Activated T-helper 1 cell treated with anti-CD3 and anti-CD28 coated beads, Interleukin-12 subunit alpha, Interleukin-12 subunit beta, Interleukin-2, Interleukin-4 antibody, amounts not matched to agents 30 ng/mL and 10 ng/mL and 1 ng/mL, durations not matched to agents 14 hours and 24 hours and 36 hours (primary cell): ENCODE results near the gene RPH3AL. TPM values are rescaled to one million over a fixed set of nuclear protein-coding genes. Genes with fewer than 3 reads are reported as not detected.
"Not testable (repeated sequence)": the region's sequence is repeated elsewhere in the genome, so short reads cannot be mapped to it uniquely, and the experiment has no call there.

Experiments
- DNase-seq: peaks from one replicate; pipeline ENCODE4 v3.0.0; 2021; ENCODE audit warnings: low spot score
- H3K27ac Mint-ChIP-seq: one replicate; pipeline ENCODE4 v1.8.0; 2021; ENCODE audit warnings: mild to moderate bottlenecking, mixed read lengths
- H3K27me3 Mint-ChIP-seq: one replicate; pipeline ENCODE4 v1.8.0; 2022; ENCODE audit warnings: mild to moderate bottlenecking, moderate library complexity, mixed read lengths; ENCODE audit not compliant: insufficient read depth
- H3K36me3 Mint-ChIP-seq: one replicate; pipeline ENCODE4 v1.8.0; 2021; ENCODE audit warnings: low read depth, mixed read lengths
- H3K4me1 Mint-ChIP-seq: one replicate; pipeline ENCODE4 v1.8.0; 2021; ENCODE audit warnings: low read depth, mixed read lengths
- H3K4me3 Mint-ChIP-seq: one replicate; pipeline ENCODE4 v1.8.0; 2021; ENCODE audit warnings: mild to moderate bottlenecking, moderate library complexity, mixed read lengths
- H3K9me3 Mint-ChIP-seq: one replicate; pipeline ENCODE4 v1.8.0; 2021; ENCODE audit warnings: mixed read lengths
- intact Hi-C: fragments of 100-400 bp; cut with micrococcal nuclease; formaldehyde crosslinking; loops from one replicate; pipeline ENCODE4 v1.15.1; 2024
- total RNA-seq: library from RNA; stranded (reverse); gene quantifications from 2 replicates; pipeline ENCODE4 v1.2.3, GENCODE V29; 2022

Gene RPH3AL
- total RNA-seq, 1 donor from 2014 or later = 2.3 TPM

DNA sequence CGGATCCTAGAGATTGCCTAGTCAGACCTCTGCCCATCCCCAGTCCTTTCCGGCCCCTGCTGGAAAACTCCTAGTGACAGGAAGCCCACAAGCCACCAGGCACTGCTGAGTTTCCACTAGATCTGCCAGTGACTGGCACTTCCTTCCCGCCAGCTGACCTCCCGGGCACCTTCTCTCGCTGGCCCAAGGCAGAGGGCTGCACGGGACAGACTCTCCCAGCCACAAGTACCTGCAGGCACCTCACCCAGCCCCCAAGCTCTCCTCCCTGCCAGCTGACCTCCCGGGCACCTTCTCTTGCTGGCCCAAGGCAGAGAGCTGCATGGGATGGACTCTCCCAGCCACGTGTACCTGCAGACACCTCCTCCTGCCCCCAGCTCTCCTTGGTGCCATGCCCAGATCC lies 104.8 kb downstream of the RPH3AL start:
- H3K4me3 Mint-ChIP-seq = no peak overlapping the region

DNA sequence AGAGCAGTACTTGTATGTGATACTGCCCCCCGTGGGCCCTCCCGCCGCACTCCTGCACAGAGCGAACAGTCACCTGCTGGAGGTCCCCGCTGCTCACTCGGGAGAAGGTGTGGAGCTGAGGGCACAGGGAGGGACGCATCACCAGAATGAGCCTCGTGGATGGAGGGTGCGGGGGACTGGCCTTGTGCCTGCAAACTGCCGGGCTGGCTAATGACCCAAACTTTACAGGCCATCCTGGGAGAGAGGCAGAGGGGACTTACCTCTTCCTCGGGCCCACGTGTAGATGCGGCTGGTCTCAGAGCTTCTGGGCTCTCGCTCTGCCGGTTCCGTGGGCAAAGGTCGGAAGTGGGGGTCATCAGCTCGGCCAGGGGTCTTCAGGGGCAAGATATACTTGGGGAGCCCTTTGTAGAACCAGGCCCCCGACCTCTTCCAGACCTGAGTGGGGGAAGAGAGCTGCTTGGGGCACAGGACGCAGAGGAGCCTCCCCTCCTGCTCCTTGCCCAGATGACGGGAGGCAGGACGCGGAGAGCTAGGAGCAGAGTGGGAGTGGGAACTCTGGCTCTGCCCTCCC lies 105.7 kb downstream of the RPH3AL start:
- H3K36me3 Mint-ChIP-seq = no peaks in the 10 kb centered on the region
- no peaks in the 10 kb centered on the region for H3K9me3 Mint-ChIP-seq
- H3K4me1 Mint-ChIP-seq = no peaks in the 10 kb centered on the region
- no peak overlapping the region for H3K27ac Mint-ChIP-seq
- no peak overlapping the region for H3K4me3 Mint-ChIP-seq
- no peaks in the 10 kb centered on the region for H3K27me3 Mint-ChIP-seq
- DNase-seq = no peak
- intact Hi-C loops = no loop called here

More for the DNA sequence above, 104.8 kb downstream of the RPH3AL start:
- Mint-ChIP-seq H3K27ac (no peak overlapping the region), H3K9me3 (no peaks in the 10 kb centered on the region), H3K36me3 (no peaks in the 10 kb centered on the region), H3K27me3 (no peaks in the 10 kb centered on the region), H3K4me1 (no peaks in the 10 kb centered on the region)
- no peak for DNase-seq
- intact Hi-C loops = no loop called here

DNA sequence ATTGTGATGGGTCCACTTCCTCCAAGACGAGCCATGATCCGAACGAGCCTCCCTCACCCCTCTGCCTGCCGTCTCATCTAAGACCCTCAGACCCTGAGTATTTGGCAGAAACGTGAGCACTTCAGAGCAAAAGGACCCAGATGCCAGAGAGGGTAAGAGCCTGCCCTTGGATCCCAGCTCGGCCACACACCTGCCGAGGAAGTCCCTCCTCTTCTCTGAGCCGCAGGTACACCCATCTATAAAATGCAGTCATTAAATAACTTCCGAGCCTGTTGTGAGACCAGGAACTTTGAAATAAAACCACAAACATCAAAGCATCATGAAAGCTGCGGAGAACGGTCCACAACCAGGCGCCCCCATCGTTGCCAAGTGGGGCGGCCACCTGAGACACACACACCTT lies 106.4 kb downstream of the RPH3AL start:
- H3K27me3 Mint-ChIP-seq = no peaks in the 10 kb centered on the region

DNA sequence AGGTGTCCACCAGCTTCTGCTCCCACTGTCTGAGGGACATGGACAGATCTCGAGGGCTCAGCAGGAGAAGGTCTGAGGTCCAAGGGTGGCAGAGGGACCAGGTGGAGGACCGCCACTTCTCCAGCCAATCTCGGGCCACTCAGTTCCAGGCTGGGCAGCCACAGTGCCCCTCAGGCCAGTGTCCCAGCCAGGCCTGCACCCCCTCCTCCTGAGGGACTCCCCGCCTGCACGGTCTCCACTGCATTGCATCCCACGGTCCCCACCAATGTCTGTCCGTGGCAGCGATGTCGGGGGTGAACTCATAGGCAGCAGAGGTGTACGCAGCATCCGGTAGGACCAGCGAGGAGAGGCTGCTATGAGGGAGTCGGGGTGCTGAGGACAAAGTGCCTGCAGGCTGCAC lies 107.0 kb downstream of the RPH3AL start:
- Mint-ChIP-seq H3K36me3 (no peaks in the 10 kb centered on the region), H3K9me3 (no peaks in the 10 kb centered on the region), H3K27ac (no peak overlapping the region), H3K4me1 (no peaks in the 10 kb centered on the region), H3K27me3 (no peaks in the 10 kb centered on the region), H3K4me3 (no peak overlapping the region)
- intact Hi-C loops = no loop called here
- DNase-seq = no peak

More for the DNA sequence above, 106.4 kb downstream of the RPH3AL start:
- no peak for DNase-seq
- H3K27ac Mint-ChIP-seq = no peak overlapping the region
- H3K36me3 Mint-ChIP-seq = no peaks in the 10 kb centered on the region
- intact Hi-C loops = no loop called here
- no peaks in the 10 kb centered on the region for H3K4me1 Mint-ChIP-seq
- no peaks in the 10 kb centered on the region for H3K9me3 Mint-ChIP-seq
- no peak overlapping the region for H3K4me3 Mint-ChIP-seq

DNA sequence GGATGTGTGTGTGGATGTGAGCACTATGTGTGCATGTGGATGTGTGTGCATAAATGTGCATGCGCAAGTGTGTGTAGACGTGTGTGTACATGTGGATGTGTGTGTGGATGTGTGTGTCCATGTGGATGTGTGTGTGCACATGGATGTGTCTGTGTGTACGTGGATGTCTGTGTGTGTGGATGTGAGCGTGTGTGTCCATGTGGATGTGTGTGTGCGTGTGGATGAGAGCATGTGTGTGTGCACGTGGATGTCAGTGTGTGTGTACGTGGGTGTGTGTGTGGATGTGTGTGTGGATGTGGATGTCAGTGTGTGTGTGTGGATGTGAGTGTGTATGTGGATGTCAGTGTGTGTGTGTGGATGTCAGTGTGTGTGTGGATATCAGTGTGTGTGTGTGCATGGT lies 107.6 kb downstream of the RPH3AL start:
- H3K27ac Mint-ChIP-seq = no peak overlapping the region
- H3K4me1 Mint-ChIP-seq = no peaks in the 10 kb centered on the region
- no peaks in the 10 kb centered on the region for H3K36me3 Mint-ChIP-seq

DNA sequence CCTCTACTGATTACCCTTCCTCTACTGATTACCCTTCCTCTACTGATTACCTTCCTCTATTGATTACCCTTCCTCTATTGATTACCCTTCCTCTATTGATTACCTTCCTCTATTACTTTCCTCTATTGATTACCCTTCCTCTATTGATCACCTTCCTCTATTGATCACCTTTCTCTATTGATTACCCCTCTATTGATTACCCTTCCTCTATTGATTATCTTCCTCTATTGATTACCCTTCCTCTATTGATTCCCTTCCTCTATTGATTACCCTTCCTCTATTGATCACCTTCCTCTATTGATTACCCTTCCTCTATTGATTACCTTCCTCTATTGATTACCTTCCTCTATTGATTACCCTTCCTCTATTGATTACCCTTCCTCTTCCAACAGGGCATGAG lies 108.7 kb downstream of the RPH3AL start:
- H3K9me3 Mint-ChIP-seq, H3K36me3 Mint-ChIP-seq, H3K27ac Mint-ChIP-seq, H3K4me3 Mint-ChIP-seq, H3K4me1 Mint-ChIP-seq, H3K27me3 Mint-ChIP-seq, DNase-seq, intact Hi-C loops: not testable (repeated sequence)

More for the DNA sequence above, 107.6 kb downstream of the RPH3AL start:
- H3K4me3 Mint-ChIP-seq = no peak overlapping the region
- no peaks in the 10 kb centered on the region for H3K9me3 Mint-ChIP-seq
- no peak for DNase-seq
- no peaks in the 10 kb centered on the region for H3K27me3 Mint-ChIP-seq
- intact Hi-C loops = no loop called here

DNA sequence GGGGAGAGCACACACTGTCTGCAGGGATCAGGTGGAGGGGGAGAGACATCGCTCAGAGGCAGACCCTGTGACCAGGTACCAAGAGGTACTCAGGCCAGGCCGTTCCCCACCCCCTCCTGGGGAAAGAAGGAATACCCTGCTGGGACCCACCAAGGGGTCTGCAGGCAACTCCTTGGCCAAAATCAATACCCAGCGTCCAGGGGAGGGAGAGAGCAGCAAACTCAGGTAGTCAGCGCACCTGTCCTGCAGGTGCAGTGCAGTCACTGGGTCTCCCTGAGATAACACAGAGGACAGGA lies 113.7 kb downstream of the RPH3AL start:
- H3K27ac Mint-ChIP-seq = no peak overlapping the region
- no peaks in the 10 kb centered on the region for H3K9me3 Mint-ChIP-seq
- no peaks in the 10 kb centered on the region for H3K36me3 Mint-ChIP-seq
- DNase-seq = no peak
- H3K4me1 Mint-ChIP-seq = no peaks in the 10 kb centered on the region
- intact Hi-C loops = no loop called here
- no peak overlapping the region for H3K4me3 Mint-ChIP-seq
- H3K27me3 Mint-ChIP-seq = peaks cover 2% of the 10 kb centered on the region

DNA sequence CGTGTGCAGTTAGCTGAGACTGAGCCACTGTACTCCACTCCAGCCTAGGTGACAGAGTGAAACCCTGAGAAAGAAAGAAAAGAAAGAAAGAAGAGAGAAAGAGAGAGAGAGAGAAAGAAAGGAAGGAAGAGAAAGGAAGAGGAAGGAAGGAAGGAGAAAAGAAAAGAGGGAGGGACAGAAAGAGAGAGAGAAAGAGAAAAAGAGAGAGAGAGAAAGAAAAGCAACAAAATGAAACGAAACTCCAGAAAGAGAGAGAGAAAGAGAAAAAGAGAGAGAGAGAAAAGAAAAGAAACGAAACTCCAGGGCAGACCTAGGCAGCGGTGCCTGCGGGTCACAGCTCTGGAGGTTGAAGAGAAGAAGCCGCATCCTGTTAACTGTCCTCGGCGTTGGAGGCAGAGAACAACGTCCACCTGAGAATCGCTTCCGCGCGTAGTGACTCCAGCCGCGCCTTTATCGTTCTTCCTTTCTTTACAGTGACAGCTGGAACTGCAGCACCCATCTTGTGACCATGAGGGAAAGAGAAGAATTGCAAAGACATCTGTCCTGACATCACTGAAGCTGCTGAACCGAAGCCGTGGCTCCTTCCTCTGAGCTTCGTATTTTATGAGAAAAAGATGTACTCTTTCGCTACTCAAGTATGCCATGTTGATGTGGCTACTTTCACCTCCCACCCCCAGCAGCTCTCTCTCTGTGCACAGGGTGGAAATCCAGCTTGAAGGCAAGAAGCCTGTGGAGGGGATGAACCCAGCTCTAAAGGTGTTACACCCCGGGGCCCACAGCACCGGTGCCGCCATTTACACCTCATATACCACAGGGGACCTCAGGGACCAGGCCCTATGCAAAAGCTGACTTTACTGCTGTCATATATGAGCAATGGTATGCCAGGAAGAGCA lies 114.3 kb downstream of the RPH3AL start:
- intact Hi-C loops = no loop called here
- H3K36me3 Mint-ChIP-seq = no peaks in the 10 kb centered on the region
- H3K4me3 Mint-ChIP-seq = no peak overlapping the region
- peaks cover 2% of the 10 kb centered on the region for H3K27me3 Mint-ChIP-seq
- no peak for DNase-seq
- H3K9me3 Mint-ChIP-seq = no peaks in the 10 kb centered on the region
- peaks cover 2% of the 10 kb centered on the region for H3K4me1 Mint-ChIP-seq
- no peak overlapping the region for H3K27ac Mint-ChIP-seq

DNA sequence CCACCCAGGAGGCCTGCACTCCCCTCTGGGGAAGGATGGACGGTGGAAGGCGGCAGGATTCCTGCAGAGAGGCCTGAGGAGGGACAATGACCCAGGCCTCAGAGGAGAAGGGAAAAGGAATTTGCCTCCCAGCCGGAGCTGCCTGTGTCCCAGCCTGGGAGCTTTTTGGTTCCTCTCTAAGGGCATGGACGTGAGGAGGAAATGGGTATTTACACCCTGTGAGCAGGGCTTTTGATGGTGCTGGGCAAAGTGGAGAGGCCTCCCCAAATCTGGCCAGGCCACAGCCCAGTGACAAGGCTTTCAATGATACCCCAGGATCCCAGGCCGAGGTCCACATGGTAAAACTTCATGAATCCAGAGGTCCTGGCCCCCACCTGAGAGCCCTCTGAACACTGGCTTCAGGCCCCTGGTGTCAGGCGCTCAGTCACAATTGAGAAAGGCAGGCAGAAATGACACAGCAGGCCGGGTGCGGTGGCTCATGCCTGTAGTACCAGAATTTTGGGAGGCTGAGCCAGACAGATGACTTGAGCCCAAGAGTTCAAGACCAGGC lies 115.1 kb downstream of the RPH3AL start:
- Mint-ChIP-seq H3K9me3 (no peaks in the 10 kb centered on the region), H3K27me3 (peaks cover 2% of the 10 kb centered on the region), H3K4me3 (no peak overlapping the region), H3K4me1 (peaks cover 6% of the 10 kb centered on the region), H3K27ac (no peak overlapping the region), H3K36me3 (no peaks in the 10 kb centered on the region)
- intact Hi-C loops = no loop called here
- DNase-seq = no peak

DNA sequence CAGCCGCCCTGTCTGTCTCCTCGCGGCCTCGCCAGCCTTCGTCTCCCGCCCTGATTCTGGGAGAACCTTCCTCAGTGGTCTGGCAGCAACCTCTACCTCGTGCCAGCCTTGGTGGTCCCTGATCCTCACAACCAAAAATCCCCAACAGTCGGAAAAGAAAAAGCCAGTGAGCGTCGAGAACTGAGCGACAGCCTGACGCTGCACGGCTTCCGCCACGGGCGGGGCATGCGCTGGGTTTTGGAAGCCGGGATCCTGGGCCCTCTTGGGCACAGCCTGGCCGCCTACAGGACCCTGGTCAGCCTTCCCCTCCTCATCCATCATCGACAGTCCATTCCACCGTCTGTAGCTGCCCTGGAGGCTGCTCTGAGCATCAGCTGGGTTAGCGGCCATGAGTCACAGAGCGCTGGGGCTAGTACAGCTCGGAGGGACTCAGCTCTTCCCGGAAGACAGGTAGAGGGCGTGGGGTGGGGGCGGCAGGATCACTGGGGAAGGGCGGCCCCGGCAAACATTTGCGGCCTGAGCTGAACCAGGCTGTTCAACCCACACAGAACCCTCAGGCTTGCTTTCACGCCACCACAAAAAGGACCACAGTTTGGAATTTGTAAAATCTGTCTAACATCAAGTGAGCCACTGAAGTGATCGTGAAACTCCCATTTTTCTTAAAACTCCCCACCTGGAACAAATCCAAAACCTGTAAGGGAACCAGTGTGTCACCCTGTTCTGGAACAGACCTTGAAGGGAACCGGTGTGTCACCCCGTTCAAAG lies 115.8 kb downstream of the RPH3AL start:
- H3K4me3 Mint-ChIP-seq = no peak overlapping the region
- H3K9me3 Mint-ChIP-seq = no peaks in the 10 kb centered on the region
- H3K27ac Mint-ChIP-seq = no peak overlapping the region
- H3K27me3 Mint-ChIP-seq = peaks cover 2% of the 10 kb centered on the region
- no peak for DNase-seq
- no peaks in the 10 kb centered on the region for H3K36me3 Mint-ChIP-seq
- H3K4me1 Mint-ChIP-seq = peaks cover 6% of the 10 kb centered on the region
- intact Hi-C loops = no loop called here

DNA sequence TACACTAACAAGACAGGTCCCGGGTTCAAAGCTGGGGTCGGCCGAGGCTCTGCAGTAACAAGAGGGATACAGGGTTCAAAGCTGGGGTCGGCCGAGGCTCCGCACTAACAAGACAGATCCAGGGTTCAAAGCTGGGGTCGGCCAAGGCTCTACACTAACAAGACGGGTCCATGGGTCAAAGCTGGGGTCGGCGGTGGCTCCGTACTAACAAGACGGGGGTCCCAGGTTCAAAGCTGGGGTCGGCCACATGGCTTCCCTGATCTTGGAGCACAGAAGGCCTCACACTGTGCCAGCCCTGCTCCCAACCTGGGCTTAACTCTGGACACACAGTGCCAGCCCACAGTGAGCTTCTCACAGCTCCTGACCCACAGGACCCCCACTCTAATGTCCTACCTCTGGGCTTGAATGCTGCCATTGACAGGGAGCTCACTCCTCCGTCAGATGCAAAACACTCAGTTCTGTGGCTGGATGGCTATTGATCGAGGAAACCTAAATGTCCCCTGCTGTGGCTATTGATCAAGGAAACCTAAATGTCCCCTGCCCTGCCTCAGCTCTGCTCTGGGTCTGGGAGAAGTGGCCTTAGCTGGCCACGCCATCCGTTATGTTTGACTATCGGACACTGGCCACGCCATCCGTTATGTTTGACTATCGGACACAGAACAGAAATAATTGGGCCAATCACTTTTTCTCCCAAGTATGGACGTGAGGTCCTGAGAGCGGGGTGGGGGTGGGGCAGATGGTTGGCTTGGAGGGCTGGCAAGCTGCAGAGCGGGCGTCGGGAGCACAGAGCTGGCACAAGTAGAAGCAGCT lies 116.6 kb downstream of the RPH3AL start:
- H3K27me3 Mint-ChIP-seq = peaks cover 2% of the 10 kb centered on the region
- no peak overlapping the region for H3K27ac Mint-ChIP-seq
- intact Hi-C loops = no loop called here
- H3K36me3 Mint-ChIP-seq = no peaks in the 10 kb centered on the region
- DNase-seq = no peak
- no peak overlapping the region for H3K4me3 Mint-ChIP-seq
- no peaks in the 10 kb centered on the region for H3K9me3 Mint-ChIP-seq
- peaks cover 6% of the 10 kb centered on the region for H3K4me1 Mint-ChIP-seq

DNA sequence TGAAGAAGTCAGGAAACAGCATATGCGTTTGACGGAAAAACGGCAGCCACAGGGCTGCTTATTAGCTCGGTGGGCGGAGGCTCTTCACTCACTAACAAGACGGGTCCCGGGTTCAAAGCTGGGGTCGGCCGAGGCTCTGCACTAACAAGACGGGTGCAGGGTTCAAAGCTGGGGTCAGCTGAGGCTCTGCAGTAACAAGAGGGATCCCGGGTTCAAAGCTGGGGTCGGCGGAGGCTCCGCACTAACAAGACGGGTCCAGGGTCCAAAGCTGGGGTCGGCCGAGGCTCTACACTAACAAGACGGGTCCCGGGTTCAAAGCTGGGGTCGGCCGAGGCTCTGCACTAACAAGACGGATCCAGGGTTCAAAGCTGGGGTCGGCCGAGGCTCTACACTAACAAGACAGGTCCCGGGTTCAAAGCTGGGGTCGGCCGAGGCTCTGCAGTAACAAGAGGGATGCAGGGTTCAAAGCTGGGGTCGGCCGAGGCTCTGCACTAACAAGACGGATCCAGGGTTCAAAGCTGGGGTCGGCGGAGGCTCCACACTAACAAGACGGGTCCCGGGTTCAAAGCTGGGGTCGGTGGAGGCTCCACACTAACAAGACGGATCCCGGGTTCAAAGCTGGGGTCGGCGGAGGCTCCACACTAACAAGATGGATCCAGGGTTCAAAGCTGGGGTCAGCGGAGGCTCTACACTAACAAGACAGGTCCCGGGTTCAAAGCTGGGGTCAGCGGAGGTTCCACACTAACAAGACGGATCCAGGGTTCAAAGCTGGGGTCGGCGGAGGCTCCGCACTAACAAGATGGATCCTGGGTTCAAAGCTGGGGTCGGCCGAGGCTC lies 117.4 kb downstream of the RPH3AL start:
- not testable (repeated sequence) for H3K4me1 Mint-ChIP-seq, H3K4me3 Mint-ChIP-seq

More for the DNA sequence above, 117.4 kb downstream of the RPH3AL start:
- DNase-seq, H3K36me3 Mint-ChIP-seq, intact Hi-C loops, H3K9me3 Mint-ChIP-seq, H3K27ac Mint-ChIP-seq, H3K27me3 Mint-ChIP-seq: not testable (repeated sequence)
